Epithelial cell of esophagus (primary cell): Measurements from ENCODE around the gene RTRAF.
A peak's percentile ranks its signal among the peaks of the same experiment; 100 is the strongest.

Experiments used
- DNase-seq: peaks from one replicate; pipeline ENCODE4 v3.0.0; 2010; ENCODE audit warnings: low read depth
- H3K4me3 ChIP-seq: 2 replicates; pipeline ENCODE4 v1.5.1; 2011; ENCODE audit warnings: mild to moderate bottlenecking, low read length, control low read depth
- TF ChIP-seq, protein P1 (sequence below): IDR thresholded peaks from 2 replicates; pipeline ENCODE4 v1.5.1; 2011; ENCODE audit warnings: low read depth, mild to moderate bottlenecking, low read length, control low read depth, inconsistent platforms; ENCODE audit not compliant: insufficient read depth; ENCODE audit errors: missing control alignments

Gene RTRAF

DNA sequence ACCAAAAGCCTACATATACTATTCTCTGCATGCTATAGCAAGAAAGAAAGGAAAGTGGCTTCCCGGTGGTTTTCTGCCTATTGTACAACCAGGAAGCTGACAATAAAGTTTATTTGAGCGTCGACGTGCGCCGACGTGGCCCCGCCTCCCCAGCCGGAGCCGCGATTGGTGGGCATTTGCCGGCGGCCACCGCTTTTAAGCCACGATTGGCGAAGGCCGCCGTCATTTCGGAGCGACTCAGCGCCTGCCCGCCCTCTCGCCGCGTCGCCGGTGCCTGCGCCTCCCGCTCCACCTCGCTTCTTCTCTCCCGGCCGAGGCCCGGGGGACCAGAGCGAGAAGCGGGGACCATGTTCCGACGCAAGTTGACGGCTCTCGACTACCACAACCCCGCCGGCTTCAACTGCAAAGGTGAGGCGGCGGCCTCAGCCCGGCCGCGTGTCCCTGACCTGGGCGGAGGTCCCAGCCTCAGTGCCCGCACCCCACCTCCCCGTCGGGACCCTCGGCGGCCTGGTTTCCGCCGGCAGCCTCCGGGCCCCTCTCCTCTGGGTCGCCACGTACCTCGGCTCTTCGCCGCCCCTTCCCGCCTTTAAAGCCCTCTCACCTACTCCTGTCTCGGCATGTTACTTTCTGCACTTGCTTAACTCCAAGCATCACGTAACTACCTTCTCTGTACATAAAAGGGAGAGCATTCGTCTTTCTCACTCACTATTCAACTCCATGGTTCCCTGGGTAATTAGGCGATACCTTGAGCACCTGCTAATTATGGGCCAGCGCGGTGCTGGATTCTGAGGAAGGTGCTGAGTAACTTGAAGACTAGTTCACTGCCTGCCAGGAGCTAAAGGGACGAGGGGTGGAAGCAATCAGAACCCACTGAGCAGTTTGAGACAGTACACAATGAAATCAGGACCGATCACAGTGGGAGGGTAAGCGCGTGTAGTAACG lies at the start of gene RTRAF:
Gene RTRAF (plus strand): TSS at position 254 of the 942 bp plus-strand sequence. CDS start 94 bp downstream, at position 348.
- H3K4me3 ChIP-seq, result peak within 1 kb of the TSS; percentile 52
- TF ChIP-seq, protein P1, sequence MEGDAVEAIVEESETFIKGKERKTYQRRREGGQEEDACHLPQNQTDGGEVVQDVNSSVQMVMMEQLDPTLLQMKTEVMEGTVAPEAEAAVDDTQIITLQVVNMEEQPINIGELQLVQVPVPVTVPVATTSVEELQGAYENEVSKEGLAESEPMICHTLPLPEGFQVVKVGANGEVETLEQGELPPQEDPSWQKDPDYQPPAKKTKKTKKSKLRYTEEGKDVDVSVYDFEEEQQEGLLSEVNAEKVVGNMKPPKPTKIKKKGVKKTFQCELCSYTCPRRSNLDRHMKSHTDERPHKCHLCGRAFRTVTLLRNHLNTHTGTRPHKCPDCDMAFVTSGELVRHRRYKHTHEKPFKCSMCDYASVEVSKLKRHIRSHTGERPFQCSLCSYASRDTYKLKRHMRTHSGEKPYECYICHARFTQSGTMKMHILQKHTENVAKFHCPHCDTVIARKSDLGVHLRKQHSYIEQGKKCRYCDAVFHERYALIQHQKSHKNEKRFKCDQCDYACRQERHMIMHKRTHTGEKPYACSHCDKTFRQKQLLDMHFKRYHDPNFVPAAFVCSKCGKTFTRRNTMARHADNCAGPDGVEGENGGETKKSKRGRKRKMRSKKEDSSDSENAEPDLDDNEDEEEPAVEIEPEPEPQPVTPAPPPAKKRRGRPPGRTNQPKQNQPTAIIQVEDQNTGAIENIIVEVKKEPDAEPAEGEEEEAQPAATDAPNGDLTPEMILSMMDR, result no peak

DNA sequence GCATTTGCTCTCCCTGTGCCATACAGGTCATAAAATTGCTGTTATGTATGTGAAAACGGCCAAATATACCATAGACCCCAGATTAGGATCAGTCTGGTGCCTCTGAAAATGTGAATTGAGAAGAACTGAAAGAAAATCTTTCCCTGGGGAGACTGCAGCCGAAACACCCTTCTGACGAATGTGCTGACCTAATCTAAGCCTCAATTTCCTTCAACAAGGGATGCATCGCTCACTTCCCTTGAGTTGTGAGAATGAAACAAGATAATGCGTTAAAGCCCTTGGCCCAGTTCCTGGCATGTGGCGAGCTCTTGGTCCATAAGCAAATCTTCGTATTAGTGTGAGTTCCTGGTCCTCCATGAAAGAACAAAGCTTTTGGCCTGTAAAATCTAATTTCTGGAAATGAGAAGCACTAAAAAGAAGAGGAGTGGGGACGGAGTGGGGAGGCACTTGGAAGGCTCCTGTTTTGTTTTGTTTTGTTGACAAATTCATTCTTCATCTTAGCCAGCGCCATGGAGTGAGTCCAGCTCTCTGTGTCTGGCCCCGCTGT lies 49.5 kb upstream of the RTRAF start:
- TF ChIP-seq, protein P1, result no peak
- DNase-seq, result no peak
- H3K4me3 ChIP-seq, result no peak overlapping the region

More for the DNA sequence above, at the start of gene RTRAF:
- DNase-seq, result peak; percentile 96

DNA sequence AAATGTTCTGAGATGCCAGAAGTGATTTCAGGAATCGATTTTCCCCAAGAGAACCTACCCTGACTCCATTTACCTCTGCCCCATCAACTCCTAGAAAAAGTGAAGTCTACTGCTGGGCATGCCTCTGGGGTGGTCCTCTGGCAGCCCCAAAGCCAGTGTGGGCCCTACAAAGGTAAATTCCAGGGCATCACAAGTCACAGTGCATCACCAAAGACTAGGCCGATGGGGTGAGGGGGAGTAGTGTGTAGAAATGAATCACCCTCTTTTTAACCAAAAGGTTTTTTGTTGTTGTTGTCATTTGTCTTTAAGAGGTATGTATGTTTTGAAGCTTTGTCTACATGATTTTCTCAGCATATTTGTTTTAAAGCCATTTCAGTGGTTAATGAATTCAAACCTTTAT lies 46.4 kb upstream of the RTRAF start:
- no peak for DNase-seq
- TF ChIP-seq, protein P1, result no peak
- no peak overlapping the region for H3K4me3 ChIP-seq

DNA sequence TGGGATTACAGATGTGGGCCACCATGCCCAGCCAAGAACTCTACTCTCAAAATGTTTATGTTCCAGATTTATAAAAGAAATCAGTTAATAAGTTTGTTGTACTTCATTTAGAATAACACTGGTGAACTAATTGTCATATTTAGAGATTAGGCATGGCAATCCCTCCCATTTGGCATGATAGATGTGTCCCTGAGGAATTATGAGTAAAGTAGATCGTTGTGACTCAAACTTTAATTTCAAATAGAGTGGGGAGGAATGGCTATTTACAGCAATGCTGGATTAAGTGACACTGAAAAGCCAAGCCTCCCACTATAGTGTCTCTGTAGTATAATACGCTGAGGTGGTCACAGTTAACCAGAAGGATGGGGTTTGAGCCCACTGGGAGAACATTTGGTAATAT lies 39.3 kb upstream of the RTRAF start:
- H3K4me3 ChIP-seq, result no peak overlapping the region
- DNase-seq, result no peak
- TF ChIP-seq, protein P1, result no peak

DNA sequence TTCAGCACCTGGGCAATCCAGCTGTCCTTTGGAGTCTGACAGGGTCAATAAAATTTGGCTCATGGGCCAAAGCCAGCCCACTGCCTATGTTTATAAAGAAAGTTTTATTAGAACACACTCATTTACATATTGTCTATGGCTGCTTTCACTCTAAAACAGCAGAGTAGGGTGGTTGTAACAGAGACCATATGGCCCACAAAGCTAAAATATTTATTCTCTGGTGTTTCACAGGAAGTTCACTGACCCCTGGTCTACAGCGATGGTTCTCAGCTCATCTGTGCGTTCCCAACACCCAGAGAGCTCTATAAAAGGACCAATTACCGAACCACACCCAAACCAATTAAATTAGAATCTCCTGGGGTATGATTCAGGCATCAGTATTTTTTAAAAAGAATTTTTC lies 37.7 kb upstream of the RTRAF start:
- no peak for DNase-seq
- TF ChIP-seq, protein P1, result no peak

DNA sequence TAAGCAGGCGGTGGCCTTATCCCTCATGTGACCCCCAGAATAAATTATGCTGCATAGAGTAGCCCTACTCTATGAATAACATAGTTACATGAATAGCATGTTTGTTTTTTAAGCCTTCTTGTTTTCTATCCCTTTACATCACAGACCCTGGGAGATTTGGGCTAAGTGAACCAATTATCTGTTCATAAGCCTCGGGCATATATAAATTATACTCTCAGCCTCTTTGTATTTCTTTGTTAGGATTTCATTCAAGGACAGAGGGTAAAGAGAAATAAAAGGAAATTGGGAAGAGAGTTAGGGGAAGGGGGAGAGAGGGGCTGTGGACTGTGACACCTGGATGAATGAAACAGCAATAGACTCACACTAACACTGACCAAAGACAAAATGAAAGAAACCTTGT lies 35.3 kb upstream of the RTRAF start:
- no peak overlapping the region for H3K4me3 ChIP-seq
- DNase-seq, result no peak
- TF ChIP-seq, protein P1, result no peak

More for the DNA sequence above, 37.7 kb upstream of the RTRAF start:
- H3K4me3 ChIP-seq, result no peak overlapping the region

DNA sequence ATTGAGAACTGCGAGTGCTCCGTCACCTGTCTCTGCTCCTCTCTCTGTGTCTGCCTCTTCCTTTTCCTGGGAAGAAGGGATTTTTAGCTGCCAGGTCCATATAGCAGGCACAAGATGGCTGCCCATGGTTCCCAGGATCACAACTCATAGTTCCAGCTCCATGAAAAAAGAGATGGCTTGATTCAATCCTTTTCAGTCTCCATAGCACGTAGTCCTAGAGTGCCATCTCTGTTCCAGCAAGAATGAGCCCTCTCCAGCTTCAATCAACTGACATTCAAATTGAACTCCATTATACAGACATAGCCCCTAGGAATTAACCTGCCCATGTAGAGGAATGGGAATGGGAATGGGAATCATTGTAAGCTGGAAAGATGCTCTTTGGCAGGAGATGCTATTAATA lies 34.7 kb upstream of the RTRAF start:
- no peak for DNase-seq
- TF ChIP-seq, protein P1, result no peak
- H3K4me3 ChIP-seq, result no peak overlapping the region
